HepG2 (cell line): ENCODE results near the gene MEA1. TPM values are rescaled to one million over a fixed set of nuclear protein-coding genes. Genes with fewer than 3 reads are reported as not detected.
A peak's percentile ranks its signal among the peaks of the same experiment; 100 is the strongest.

Experiments
- FIP1L1 ChIP-seq: fragments of 200-400 bp; formaldehyde crosslinking; IDR thresholded peaks from 2 replicates; pipeline ENCODE4 v1.6.1; 2018; ENCODE audit warnings: low read depth, mild to moderate bottlenecking, low read length, moderate library complexity, borderline replicate concordance; ENCODE audit not compliant: insufficient read depth
- FOXC1 ChIP-seq: sonication (generic); formaldehyde crosslinking; IDR thresholded peaks from 2 replicates; pipeline ENCODE4 v1.8.0; 2022; ENCODE audit warnings: mild to moderate bottlenecking, missing genetic modification reagents, borderline replicate concordance
- MAFK ChIP-seq, 2 experiments: IDR thresholded peaks in 1 of 2; conservative IDR thresholded peaks in 1 of 2; 2 replicates each; pipeline ENCODE4 v1.6.1; 2011; ENCODE audit warnings: improper control_type of control experiment in 2 of 2, low read length in 2 of 2
- MIXL1 ChIP-seq: IDR thresholded peaks from 2 replicates; pipeline ENCODE4 v1.6.1; 2016
- PHB2 ChIP-seq: fragments of 450-650 bp; IDR thresholded peaks from 2 replicates; pipeline ENCODE4 v1.6.1; 2018; ENCODE audit not compliant: partially characterized antibody
- SNRNP70 ChIP-seq: fragments of 200-400 bp; formaldehyde crosslinking; IDR thresholded peaks from 2 replicates; pipeline ENCODE4 v1.6.1; 2017; ENCODE audit warnings: mild to moderate bottlenecking, low read depth, low read length, moderate library complexity
- ZBTB10 ChIP-seq: sonication (generic); formaldehyde crosslinking; IDR thresholded peaks from 2 replicates; pipeline ENCODE4 v1.4.0; 2020; ENCODE audit warnings: missing genetic modification reagents, borderline replicate concordance
- ZNF274 ChIP-seq: sonication (generic); formaldehyde crosslinking; IDR thresholded peaks from 2 replicates; pipeline ENCODE4 v1.5.1; 2020; ENCODE audit warnings: mild to moderate bottlenecking, missing genetic modification reagents
- ZNF775 ChIP-seq: sonication (generic); formaldehyde crosslinking; IDR thresholded peaks from 2 replicates; pipeline ENCODE4 v1.4.0; 2020; ENCODE audit warnings: missing genetic modification reagents, mild to moderate bottlenecking, moderate library complexity, borderline replicate concordance
- ZNF780A ChIP-seq: sonication (generic); formaldehyde crosslinking; IDR thresholded peaks from 2 replicates; pipeline ENCODE4 v1.8.0; 2022; ENCODE audit warnings: mild to moderate bottlenecking, missing genetic modification reagents, moderate library complexity
- polyA plus RNA-seq, 8 experiments: library from polyadenylated mRNA; depleted of rRNA in 3 of 8; stranded (reverse) in 7 of 8; unstranded in 1 of 8; fragments of >200 nt; fragmentation: Illumina TruSeq in 4 of 8; extraction: Trizol in 4 of 8; gene quantifications; 2 replicates each; pipeline versions ENCODE4 v1.2.1 to v1.2.3, GENCODE V29; 2011 to 2016; ENCODE audit warnings: low read depth in 4 of 8, missing spikeins in 1 of 8, mixed read lengths in 1 of 8; ENCODE audit not compliant: insufficient read depth in 1 of 8
- total RNA-seq, 5 experiments: library from RNA; depleted of rRNA; stranded (reverse); fragments of >200 nt; fragmentation: Illumina TruSeq; extraction: Trizol; gene quantifications; 2 replicates each; pipeline ENCODE4 v1.2.3, GENCODE V29; 2016; ENCODE audit warnings: low read depth in 1 of 5
- TF ChIP-seq, protein P1 (sequence below): sonication (generic); formaldehyde crosslinking; IDR thresholded peaks from 2 replicates; pipeline ENCODE4 v1.4.0; 2020; ENCODE audit warnings: mild to moderate bottlenecking, missing genetic modification reagents
- TF ChIP-seq, protein P2 (sequence below): IDR thresholded peaks from 2 replicates; pipeline ENCODE4 v1.6.1; 2016; ENCODE audit warnings: missing biosample characterization, missing genetic modification reagents, low read depth
- TF ChIP-seq, protein P3 (sequence below): sonication (generic); formaldehyde crosslinking; IDR thresholded peaks from 2 replicates; pipeline ENCODE4 v1.8.1; 2022; ENCODE audit warnings: low read depth, mild to moderate bottlenecking, missing genetic modification reagents
- TF ChIP-seq, protein P4 (sequence below): sonication (generic); formaldehyde crosslinking; IDR thresholded peaks from 2 replicates; pipeline ENCODE4 v1.4.0; 2020; ENCODE audit warnings: mild to moderate bottlenecking, missing genetic modification reagents
- TF ChIP-seq, protein P5 (sequence below): sonication (generic); formaldehyde crosslinking; IDR thresholded peaks from 2 replicates; pipeline ENCODE4 v1.9.0; 2021; ENCODE audit warnings: missing genetic modification reagents, mild to moderate bottlenecking, borderline replicate concordance

The MEA1 gene
- total and polyA plus RNA-seq, 2 of the 13 experiments (the other 11 are each of a cell fraction or from before 2014, with no cell fraction given): 75.6 to 86.2 TPM

- TF ChIP-seq, protein P1, sequence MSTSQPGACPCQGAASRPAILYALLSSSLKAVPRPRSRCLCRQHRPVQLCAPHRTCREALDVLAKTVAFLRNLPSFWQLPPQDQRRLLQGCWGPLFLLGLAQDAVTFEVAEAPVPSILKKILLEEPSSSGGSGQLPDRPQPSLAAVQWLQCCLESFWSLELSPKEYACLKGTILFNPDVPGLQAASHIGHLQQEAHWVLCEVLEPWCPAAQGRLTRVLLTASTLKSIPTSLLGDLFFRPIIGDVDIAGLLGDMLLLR (CRISPR knock-in tag): peak; percentile 46; the same call in 1 of the 2 replicates
- TF ChIP-seq ZNF780A (CRISPR knock-in tag): peak; percentile 76; the same call in 1 of the 2 replicates
- no peak for TF ChIP-seq MIXL1
- no peak for TF ChIP-seq SNRNP70
- TF ChIP-seq, protein P2, sequence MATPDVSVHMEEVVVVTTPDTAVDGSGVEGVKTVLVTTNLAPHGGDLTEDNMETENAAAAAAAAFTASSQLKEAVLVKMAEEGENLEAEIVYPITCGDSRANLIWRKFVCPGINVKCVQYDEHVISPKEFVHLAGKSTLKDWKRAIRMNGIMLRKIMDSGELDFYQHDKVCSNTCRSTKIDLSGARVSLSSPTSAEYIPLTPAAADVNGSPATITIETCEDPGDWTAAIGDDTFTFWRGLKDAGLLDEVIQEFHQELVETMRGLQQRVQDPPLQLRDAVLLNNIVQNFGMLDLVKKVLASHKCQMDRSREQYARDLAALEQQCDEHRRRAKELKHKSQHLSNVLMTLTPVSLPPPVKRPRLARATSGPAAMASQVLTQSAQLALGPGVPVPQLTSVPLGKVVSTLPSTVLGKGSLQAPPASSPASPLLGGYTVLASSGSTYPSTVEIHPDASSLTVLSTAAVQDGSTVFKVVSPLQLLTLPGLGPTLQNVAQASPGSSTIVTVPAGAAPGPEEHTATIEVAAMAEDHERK (CRISPR knock-in tag): peak; percentile 82
- no peak for TF ChIP-seq FIP1L1
- no peak; the same call in 1 of the 2 replicates for TF ChIP-seq ZBTB10
- TF ChIP-seq, protein P3, sequence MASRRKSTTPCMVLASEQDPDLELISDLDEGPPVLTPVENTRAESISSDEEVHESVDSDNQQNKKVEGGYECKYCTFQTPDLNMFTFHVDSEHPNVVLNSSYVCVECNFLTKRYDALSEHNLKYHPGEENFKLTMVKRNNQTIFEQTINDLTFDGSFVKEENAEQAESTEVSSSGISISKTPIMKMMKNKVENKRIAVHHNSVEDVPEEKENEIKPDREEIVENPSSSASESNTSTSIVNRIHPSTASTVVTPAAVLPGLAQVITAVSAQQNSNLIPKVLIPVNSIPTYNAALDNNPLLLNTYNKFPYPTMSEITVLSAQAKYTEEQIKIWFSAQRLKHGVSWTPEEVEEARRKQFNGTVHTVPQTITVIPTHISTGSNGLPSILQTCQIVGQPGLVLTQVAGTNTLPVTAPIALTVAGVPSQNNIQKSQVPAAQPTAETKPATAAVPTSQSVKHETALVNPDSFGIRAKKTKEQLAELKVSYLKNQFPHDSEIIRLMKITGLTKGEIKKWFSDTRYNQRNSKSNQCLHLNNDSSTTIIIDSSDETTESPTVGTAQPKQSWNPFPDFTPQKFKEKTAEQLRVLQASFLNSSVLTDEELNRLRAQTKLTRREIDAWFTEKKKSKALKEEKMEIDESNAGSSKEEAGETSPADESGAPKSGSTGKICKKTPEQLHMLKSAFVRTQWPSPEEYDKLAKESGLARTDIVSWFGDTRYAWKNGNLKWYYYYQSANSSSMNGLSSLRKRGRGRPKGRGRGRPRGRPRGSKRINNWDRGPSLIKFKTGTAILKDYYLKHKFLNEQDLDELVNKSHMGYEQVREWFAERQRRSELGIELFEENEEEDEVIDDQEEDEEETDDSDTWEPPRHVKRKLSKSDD: peak; percentile 81; the same call in 1 of the 2 replicates
- TF ChIP-seq, protein P4, sequence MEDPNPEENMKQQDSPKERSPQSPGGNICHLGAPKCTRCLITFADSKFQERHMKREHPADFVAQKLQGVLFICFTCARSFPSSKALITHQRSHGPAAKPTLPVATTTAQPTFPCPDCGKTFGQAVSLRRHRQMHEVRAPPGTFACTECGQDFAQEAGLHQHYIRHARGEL (CRISPR knock-in tag): peak; percentile 24; the same call in 1 of the 2 replicates
- TF ChIP-seq, protein P5, sequence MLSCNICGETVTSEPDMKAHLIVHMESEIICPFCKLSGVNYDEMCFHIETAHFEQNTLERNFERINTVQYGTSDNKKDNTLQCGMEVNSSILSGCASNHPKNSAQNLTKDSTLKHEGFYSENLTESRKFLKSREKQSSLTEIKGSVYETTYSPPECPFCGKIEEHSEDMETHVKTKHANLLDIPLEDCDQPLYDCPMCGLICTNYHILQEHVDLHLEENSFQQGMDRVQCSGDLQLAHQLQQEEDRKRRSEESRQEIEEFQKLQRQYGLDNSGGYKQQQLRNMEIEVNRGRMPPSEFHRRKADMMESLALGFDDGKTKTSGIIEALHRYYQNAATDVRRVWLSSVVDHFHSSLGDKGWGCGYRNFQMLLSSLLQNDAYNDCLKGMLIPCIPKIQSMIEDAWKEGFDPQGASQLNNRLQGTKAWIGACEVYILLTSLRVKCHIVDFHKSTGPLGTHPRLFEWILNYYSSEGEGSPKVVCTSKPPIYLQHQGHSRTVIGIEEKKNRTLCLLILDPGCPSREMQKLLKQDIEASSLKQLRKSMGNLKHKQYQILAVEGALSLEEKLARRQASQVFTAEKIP: no peak
- no peak for TF ChIP-seq ZNF775 (CRISPR knock-in tag)
- TF ChIP-seq ZNF274: peak; percentile 82; the same call in 1 of the 2 replicates
- TF ChIP-seq PHB2: no peak
- TF ChIP-seq FOXC1 (CRISPR knock-in tag): peak; percentile 59; the same call in 1 of the 2 replicates
- TF ChIP-seq MAFK (conservative IDR thresholded peaks at IDR 0.05 in 1 of 2, IDR thresholded peaks at IDR 0.05 in 1 of 2; ENCODE audit: low read length in 2 of 2): no peak
These were observed 7.7 kb upstream of the MEA1 start, which contains the start of gene RRP36 (continued) for GRCh38 chr6:43021270-43022047.
